Measurements from ENCODE around the gene FA2H.
"Not testable (repeated sequence)": the region's sequence is repeated elsewhere in the genome, so short reads cannot be mapped to it uniquely, and the experiment has no call there.

Gene FA2H

DNA sequence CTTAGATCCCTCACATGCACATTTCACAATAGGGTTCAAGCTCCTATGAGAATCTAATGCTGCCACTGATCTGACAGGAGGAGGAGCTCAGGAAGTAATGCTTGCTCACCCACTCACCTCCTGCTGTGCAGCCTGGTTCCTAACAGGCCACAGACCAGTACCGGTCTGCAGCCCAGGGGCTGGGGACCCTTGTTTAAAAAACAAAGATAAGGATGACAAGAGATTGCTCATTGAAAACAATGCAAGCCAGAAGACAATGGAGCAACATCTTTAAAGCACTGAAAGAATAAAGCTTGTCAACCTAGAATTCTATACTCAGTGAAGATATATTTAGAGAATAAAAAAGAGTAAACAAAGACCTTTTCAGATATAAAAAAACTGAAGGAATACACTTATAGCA, 22.8 kb upstream of the FA2H start:
- no peak for TF ChIP-seq ZFX (IDR thresholded peaks at IDR 0.05; ENCODE audit: borderline replicate concordance)
- no peak overlapping the region for H3K27ac ChIP-seq

DNA sequence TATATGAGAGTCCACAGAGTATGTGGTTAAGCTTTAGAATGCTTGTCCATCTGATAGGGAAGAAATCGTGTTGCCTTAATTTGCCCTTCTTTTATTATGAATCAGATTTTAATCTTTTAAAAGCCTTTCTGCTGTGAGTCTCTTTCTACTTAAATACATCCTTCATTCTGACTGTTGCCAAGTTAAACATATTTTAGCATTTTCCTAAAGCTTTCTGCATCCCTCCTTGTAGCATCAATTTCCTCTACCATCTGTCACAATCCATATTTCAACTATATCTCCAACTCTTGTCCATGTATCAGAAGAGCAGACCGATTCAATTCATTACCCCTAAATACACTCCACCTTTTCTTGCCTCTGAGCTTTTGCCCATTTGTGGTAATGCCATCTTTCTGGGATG, 20.5 kb upstream of the FA2H start:
- H3K27ac ChIP-seq, result no peak overlapping the region
- TF ChIP-seq, protein P1, sequence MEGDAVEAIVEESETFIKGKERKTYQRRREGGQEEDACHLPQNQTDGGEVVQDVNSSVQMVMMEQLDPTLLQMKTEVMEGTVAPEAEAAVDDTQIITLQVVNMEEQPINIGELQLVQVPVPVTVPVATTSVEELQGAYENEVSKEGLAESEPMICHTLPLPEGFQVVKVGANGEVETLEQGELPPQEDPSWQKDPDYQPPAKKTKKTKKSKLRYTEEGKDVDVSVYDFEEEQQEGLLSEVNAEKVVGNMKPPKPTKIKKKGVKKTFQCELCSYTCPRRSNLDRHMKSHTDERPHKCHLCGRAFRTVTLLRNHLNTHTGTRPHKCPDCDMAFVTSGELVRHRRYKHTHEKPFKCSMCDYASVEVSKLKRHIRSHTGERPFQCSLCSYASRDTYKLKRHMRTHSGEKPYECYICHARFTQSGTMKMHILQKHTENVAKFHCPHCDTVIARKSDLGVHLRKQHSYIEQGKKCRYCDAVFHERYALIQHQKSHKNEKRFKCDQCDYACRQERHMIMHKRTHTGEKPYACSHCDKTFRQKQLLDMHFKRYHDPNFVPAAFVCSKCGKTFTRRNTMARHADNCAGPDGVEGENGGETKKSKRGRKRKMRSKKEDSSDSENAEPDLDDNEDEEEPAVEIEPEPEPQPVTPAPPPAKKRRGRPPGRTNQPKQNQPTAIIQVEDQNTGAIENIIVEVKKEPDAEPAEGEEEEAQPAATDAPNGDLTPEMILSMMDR (IDR thresholded peaks at IDR 0.05), result no peak
- no peak for TF ChIP-seq ZFX (IDR thresholded peaks at IDR 0.05; ENCODE audit: borderline replicate concordance)

DNA sequence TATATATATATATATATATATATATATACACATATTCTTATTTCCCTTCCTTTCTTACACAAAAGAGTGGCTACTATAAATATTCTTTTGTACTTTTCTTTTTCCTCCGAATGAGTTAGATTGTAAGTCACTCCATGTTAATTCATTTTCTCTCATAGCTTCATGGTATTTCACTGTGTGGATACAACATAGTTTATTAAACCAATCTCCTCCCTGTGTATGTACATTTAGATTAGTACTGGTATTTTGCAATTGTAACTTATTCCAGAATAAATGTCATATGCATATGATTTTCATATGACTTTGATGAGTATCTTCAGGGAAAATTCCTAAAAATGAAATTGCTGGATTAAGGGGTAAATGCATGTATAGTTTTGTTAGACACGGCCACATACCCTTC, 20.0 kb upstream of the FA2H start:
- TF ChIP-seq, protein P1 (IDR thresholded peaks at IDR 0.05), result no peak
- TF ChIP-seq ZFX (IDR thresholded peaks at IDR 0.05; ENCODE audit: borderline replicate concordance), result no peak
- H3K27ac ChIP-seq, result no peak overlapping the region

DNA sequence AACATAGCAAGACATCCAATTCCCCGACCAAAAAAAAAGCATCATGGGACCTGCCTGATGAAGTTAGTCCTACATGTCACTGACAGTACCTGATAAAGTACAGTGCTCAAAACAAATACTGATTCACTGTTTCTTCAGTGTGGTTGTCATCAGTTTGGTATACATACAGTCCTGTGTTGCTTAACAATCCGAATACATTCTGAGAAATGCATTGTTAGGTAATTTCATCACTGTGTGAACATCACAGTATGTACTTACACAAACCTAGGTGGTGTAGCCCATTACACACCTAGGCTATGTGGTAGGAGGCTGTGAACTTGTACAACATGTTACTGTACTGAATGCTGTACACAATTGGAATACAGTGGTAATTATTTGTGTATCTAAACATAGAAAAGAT, 19.0 kb upstream of the FA2H start:
- TF ChIP-seq, protein P1 (IDR thresholded peaks at IDR 0.05), result no peak
- no peak for TF ChIP-seq ZFX (IDR thresholded peaks at IDR 0.05; ENCODE audit: borderline replicate concordance)
- no peak overlapping the region for H3K27ac ChIP-seq

DNA sequence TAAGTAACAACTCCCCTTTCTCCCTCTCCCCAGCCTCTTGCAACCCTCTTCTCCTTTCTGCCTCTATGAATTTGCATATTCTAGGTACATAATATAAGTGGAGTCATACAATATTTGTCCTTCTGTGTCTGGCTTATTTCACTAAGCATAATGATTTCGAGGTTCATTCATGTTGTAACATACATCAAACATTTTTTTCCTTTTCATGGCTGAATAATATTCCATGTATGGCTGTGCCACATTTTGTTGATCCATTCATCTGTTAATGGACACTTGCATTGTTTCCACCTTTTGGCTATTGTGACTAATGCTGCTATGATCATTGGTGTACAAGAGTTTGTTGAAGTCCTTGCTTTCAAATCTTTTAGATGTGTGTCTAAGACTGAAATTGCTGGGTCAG, 17.6 kb upstream of the FA2H start:
- H3K27ac ChIP-seq, result no peak overlapping the region
- TF ChIP-seq ZFX (IDR thresholded peaks at IDR 0.05; ENCODE audit: borderline replicate concordance), result no peak
- TF ChIP-seq, protein P1 (IDR thresholded peaks at IDR 0.05), result no peak

DNA sequence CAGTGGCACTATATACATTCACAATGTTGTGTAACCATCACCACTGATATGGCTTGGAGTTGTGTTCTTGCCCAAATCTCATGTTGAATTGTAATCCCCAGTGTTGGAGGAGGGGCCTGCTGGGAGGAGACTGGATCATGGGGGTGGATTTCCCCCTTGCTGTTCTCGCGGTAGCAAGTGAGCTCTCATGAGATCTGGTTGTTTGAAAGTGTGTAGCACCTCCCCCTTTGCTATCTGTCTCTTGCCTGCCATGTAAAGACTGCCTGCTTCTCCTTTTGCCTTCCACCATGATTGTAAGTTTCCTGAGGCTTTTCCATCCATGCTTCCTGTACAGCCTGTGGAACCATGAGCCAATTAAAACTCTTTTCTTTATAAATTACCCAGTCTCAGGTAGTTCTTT, 17.1 kb upstream of the FA2H start:
- H3K27ac ChIP-seq, result not testable (repeated sequence)

DNA sequence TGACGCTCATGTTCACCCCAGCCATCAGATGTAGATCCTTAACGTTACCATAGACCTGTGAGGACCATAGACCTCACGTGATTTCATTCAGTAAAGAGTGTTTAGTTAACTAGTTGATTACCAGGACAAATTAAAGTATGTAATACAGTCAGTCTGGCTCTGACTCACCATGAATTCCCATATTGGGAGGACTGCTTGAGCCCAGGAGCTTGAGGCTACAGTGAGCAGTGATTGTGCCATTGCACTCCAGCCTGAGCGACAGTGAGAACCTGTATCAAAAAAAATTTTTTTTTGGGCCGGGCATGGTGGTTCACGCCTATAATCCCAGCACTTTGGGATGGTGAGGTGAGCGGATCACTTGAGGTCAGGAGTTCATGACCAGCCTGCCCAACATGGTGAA, 13.5 kb upstream of the FA2H start:
- no peak overlapping the region for H3K27ac ChIP-seq
- TF ChIP-seq ZFX (IDR thresholded peaks at IDR 0.05; ENCODE audit: borderline replicate concordance), result no peak
- TF ChIP-seq, protein P1 (IDR thresholded peaks at IDR 0.05), result no peak

DNA sequence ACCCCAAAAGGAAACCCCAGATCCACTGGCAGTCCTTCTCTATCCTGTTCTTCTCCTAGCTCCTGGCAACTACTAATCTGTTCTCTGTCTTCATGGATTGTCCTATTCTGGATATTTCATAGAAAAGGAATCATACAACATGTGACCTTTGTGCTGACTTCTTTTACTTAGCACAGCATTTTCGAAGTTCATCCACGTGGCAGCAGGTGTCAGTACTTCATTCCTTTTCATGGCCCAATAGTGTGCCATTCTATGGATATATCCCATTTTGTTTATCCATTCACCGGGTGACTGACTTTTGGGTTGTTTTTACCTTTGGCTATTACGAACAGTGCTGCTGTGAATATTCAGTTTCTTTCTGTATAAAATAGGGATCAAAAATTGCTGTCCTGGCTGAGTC, 10.4 kb upstream of the FA2H start:
- TF ChIP-seq, protein P1 (IDR thresholded peaks at IDR 0.05), result no peak
- TF ChIP-seq ZFX (IDR thresholded peaks at IDR 0.05; ENCODE audit: borderline replicate concordance), result no peak

More for the DNA sequence above, 10.4 kb upstream of the FA2H start:
- H3K27ac ChIP-seq, result no peak overlapping the region
